SHP77 (cell line): ENCODE results near the gene PTPRN2.
"Not testable (repeated sequence)": the region's sequence is repeated elsewhere in the genome, so short reads cannot be mapped to it uniquely, and the experiment has no call there.

Experiments used
- DNase-seq, 2 experiments: peaks; one replicate each; lab custom pipeline; 2025; lab: John Stamatoyannopoulos, UW

Gene PTPRN2

GRCh38 chr7:158264881-158265742 lies 322.5 kb downstream of the PTPRN2 start:
- no peak for DNase-seq

DNA sequence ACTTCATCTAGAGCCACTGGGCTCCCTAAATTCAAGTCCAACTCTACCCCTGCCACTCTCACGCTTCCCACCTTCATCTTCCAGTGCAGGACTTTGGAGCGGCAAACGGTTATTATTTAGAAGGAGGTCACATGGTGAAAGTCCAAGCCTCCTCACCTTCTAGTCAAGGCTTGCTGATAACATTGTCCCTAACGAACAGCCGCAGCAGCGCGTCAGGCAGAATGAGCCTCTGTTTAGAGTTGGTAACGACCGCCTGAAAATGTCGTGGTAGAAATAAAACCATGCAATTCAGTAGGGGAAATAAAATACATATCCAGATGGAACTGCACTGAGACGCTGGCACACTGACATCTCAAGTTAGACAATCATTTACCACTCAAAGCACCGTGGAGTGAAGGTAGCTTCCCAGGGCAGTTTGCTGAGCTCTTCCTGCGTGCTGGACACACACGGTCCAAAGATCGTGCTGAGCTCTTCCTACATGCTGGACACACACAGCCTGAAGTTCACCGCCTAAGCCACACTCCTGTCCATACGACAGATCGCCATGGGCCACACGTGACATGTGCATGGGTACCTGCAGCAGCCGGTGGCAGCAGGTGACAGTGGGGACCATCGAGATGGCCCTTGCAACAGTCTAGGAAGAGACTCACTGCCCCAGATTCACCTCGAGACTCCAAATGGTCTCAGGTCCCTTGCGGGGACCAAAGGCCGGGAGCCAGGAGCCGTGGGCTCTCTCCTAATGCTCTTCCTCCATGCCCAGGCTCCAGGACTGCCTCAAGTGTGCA lies 323.5 kb downstream of the PTPRN2 start:
- DNase-seq, result no peak

GRCh38 chr7:158263110-158263963 lies 324.3 kb downstream of the PTPRN2 start:
- no peak for DNase-seq

DNA sequence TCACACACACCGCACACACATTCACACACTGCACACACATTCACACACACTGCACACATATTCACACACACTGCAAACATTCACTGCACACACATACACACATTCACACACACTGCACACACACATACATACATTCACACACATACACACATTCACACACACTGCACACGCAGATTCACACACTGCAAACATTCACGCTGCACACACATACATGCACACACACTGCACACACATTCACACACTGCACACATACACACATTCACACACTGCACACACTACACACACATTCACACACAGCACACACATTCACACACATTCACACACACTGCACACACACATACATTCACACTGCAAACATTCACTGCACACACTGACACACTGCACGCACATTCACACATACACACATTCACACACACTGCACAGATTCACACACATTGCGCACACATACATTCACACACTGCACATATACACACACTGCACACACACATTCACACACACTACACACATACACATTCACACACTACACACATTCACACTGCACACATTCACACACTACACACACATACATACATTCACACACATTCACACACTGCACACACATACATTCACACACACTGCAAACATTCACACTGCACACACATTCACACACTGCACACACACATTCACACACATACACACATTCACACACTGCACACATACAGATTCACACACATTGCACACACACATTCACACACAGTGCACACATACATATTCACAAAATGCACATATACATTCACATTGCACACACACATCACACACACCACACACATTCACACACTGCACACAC lies 325.1 kb downstream of the PTPRN2 start:
- DNase-seq, result no peak

- no peak for DNase-seq
Measured at GRCh38 chr7:158261362-158262235, 326.0 kb downstream of the PTPRN2 start.

DNA sequence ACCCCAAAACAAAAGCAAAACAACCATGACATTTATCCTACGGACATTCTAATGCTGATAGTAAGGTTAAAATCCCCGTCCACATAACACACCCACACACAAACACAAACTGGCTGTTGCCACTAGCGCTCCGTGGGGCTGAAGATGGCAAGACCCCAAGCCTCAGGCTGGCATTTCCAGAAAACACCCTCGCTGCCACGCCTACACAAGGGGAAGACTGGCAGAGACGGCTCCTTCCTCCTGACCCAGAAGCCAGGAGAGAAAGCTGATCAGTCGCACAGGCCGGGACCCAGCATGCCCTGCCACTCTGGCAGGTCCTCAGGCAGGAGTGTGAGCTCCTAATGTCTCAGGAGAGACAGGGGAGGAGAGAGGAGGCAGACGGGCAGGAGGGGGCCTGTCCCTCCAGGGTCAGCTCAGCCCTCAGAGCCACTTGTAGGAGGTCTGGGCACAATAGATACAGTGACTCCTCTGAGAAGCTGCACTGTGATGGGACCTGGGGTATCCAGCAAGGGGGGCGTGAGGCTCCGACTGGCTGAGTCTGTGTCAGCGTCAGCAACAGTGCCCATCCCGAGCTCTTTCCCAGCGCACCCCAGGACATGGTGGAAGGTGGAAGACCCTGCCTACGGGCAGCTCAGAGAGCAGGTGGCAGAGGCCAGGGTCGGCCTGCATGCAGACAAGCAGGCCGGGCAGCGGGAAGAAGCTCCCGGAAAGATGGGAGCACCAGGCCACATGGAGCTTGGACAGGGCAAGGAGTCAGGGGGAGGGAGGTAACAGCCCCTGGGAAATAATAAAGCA lies 326.9 kb downstream of the PTPRN2 start:
- DNase-seq, result no peak

DNA sequence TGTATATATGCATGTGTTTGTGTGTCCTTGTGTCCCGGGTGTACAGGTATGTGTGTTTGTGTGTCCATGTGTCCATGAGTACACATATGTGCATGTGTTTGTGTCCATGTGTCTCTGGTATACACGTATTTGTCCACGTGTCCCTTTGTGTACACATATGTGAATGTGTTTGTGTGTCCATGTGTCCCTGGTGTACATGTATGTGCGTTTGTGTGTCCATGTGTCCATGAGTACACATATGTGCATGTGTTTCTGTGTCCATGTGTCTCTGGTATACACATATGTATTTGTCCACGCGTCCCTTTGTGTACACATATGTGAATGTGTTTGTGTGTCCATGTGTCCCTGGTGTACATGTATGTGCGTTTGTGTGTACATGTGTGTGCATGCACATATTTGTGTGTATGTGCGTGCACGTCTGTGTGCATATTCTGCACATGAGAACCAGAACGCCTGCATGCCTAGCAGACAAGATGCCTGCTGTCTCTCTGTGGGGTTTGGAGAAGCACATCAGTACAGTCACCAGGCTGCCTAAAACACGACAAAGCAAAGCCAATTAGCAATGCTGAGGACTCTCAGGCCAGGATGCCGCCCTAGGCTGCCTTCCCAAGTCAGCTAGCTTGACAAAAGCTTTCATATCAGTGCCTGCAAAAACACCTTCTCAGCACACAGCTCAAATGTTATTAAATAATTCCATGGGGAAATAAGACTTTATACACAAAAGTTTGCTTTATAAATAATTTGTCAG lies 327.8 kb downstream of the PTPRN2 start:
- DNase-seq, result no peak

DNA sequence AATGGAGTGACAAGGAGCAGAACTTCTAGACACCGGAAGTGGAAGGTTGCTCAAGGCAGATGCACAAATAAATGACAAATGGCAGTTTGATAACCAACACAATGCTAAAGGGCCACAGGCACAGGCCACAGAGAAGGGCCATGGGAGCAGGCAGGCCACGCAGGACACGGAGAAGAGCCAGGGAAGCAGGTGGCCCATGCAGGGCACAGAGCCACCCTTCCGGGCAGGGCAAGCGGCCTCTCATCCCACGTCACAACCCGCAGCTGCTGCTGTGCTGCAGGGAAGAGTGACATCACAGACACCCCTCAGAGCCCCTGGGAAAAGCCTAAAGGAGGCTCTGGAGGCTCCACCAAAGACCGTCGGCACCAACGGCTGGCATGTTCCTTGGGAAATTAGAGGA lies 328.5 kb downstream of the PTPRN2 start:
- DNase-seq, result no peak

- DNase-seq, result no peak
Measured at GRCh38 chr7:158258411-158259130, 329.1 kb downstream of the PTPRN2 start.

DNA sequence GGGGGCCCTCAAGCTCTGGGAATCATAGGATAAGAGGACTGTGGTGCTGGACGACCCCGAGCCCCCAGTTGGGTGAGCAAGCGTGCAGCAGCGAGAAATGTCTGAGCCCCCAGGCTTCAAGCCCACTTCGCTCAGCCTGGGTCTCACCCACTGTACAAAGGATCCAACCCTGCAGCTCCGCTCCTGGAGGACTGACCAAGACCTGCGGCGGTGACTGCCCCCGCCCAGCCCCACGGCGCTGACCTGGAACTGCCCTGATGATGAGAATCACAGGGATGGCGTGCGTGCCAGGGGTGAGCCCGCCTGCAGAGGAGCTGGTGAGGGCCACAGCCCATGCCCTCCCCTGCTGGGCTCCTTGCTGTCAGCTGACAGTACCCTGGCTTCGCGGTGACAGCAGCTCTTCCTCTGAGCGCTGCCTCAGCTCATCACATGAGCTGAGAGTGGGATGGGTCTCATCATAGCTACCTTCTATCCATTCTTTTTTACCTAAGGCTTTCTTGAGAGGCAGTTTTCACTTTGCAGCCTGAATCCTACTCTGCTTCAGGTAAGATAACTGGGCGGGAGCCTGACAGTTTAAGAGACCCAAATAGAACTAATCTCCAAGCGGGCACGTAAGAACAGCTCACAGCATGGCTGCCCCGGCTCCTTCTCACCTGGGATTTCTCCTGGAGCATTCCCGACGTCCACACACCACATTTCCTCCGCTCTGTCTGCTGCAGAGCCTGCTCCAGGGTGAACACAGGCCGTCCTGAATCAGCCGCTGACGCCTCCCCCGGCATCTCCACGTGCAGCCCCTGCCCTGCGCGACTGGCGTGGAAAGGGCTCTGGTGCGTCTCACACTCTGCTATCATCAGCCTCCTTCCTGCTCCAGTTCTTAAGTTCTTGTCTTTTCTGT lies 329.9 kb downstream of the PTPRN2 start:
- no peak for DNase-seq

- no peak for DNase-seq
Measured at GRCh38 chr7:158257001-158257400, 330.6 kb downstream of the PTPRN2 start.

GRCh38 chr7:158256091-158256816 lies 331.4 kb downstream of the PTPRN2 start:
- DNase-seq, result no peak

DNA sequence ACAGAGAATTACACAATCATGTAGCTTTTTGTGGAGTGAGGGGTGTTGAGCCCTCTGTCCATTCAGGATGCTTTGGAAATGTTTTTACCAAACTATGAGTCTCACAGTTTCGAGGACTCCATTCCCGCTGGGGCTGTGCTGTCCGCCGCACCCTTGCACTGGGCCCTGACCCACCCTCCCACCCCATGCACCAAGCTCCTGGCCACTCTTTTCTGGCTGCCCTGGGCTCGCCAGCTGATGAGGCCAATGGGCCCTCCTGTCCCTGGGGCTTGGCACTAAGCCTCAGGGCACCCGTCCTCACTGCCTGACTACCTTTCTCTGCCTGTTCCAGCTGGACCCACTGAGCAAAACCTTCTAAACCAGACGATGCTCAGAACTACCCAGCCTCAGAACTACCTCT lies 332.1 kb downstream of the PTPRN2 start:
- DNase-seq, result no peak

GRCh38 chr7:158255156-158255555 lies 332.5 kb downstream of the PTPRN2 start:
- no peak for DNase-seq

GRCh38 chr7:158253670-158254045 lies 334.0 kb downstream of the PTPRN2 start:
- not testable (repeated sequence) for DNase-seq
